ENCODE data around the gene MTSS2. TPM values are rescaled to one million over a fixed set of nuclear protein-coding genes. Genes with fewer than 3 reads are reported as not detected.
"Not testable (repeated sequence)": the region's sequence is repeated elsewhere in the genome, so short reads cannot be mapped to it uniquely, and the experiment has no call there.

The MTSS2 gene
- polyA plus RNA-seq, 1 of the 3 experiments (the other 2 are of a cell fraction): 54.1 TPM

DNA sequence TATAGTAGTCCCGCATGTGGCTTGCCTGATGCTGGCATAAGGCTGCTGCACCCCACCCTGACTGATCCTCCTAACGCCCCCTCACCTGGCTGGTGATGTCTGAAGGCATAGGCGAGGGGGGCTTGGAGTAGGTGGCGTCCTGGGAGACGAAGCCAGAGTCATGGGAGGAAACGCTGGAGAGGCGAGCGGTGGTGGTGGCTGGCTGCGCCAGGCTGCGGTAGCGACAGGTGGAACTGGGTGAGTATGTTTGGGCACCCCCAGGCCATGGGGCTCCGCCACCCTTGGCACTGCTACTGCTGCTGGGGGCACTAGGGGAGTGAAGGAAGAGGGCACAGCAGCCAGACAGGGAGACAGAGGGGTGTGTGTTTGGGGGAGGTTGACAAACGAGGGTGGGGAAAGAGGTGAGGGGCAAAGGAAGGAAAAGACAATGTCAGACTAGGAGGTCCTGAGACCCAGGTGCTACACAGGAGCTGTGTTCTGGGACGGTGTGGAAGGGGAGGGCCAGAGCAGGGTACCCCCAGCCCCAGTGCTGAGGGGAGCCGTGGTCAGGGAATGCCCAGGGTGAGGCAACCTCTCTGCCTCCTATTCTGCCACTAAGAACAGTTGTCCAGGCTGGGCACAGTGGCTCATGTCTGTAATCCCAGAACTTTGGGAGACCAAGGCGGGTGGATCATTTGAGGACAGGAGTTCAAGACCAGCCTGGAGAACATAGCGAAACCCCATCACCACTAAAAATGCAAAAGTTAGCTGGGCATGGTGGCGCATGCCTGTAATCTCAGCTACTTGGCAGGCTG lies 11.4 kb downstream of the MTSS2 start:
- 94% methylated on average over 18 of the region's 18 CpGs for WGBS (ENCODE audit: low lambda C conversion rate)
- POLR2A ChIA-PET: no interaction called here

DNA sequence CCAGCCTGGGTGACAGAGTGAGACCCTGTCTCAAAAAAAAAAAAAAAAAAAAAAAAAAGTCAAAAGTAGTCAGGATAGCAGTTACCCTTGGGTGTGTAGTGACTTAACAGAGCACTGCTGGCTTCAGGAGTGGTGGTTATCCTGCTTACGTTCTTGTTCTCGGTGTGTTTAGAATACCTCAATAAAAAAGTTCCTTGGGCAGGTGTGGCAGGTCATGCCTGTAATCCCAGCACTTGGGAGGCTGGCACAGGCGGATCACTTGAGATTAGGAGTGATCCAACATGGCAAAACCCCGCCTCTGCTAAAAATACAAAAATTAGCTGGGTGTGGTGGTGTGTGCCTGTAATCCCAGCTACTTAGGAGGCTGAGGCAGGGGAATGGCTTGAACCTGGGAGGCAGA lies 14.9 kb downstream of the MTSS2 start:
- H3K9ac ChIP-seq; H3K4me1 ChIP-seq (ENCODE audit: control insufficient read depth in 1 of 2, insufficient read depth in 2 of 2, low read depth in 1 of 2, low read length in 1 of 2); H3K27ac ChIP-seq (ENCODE audit: low read depth in 2 of 2, low read length in 1 of 2); H3F3A ChIP-seq (replicated peaks; ENCODE audit: insufficient read depth); H2AFZ ChIP-seq (ENCODE audit: low read depth); H3K4me3 ChIP-seq (ENCODE audit: low read depth in 2 of 2, low read length in 1 of 2); H3K9me3 ChIP-seq; H4K20me1 ChIP-seq (ENCODE audit: insufficient read depth); DNase-seq; POLR2A ChIA-PET; H3K4me2 ChIP-seq; H3K27me3 ChIP-seq (ENCODE audit: insufficient read depth); H3K9me2 ChIP-seq: not testable (repeated sequence)
- peaks cover 48 to 81% of the 10 kb centered on the region in 2 experiments for H3K36me3 ChIP-seq (replicated peaks in 1 of 2; ENCODE audit: control insufficient read depth in 1 of 2, insufficient read depth in 2 of 2, low read length in 1 of 2)
- 100% methylated on average over 4 of the region's 4 CpGs for WGBS (ENCODE audit: low lambda C conversion rate)
- H3K79me2 ChIP-seq (ENCODE audit: insufficient read depth): peaks cover 20% of the 10 kb centered on the region; the same call in 1 of the 2 replicates
- CTCF ChIA-PET: interaction anchor here (1.1 to 2.5 kb wide), 2 partner anchors 9 to 17 kb away, joined by 3 to 8 read pairs; no protein-coding TSS in a partner anchor

More for the DNA sequence above, 11.4 kb downstream of the MTSS2 start:
- Histone ChIP-seq H3K4me1 (ENCODE audit: control insufficient read depth in 1 of 2, insufficient read depth in 2 of 2, low read depth in 1 of 2, low read length in 1 of 2) (no peaks in the 10 kb centered on the region), H3K79me2 (ENCODE audit: insufficient read depth) (peaks cover 14% of the 10 kb centered on the region; the same call in 1 of the 2 replicates), H2AFZ (ENCODE audit: low read depth) (no peak overlapping the region), H3K9me2 (no peaks in the 10 kb centered on the region), H3F3A (replicated peaks; ENCODE audit: insufficient read depth) (peaks cover 4% of the 10 kb centered on the region), H3K4me3 (ENCODE audit: low read depth in 2 of 2, low read length in 1 of 2) (no peak overlapping the region), H3K27me3 (ENCODE audit: insufficient read depth) (no peaks in the 10 kb centered on the region), H3K36me3 (replicated peaks in 1 of 2; ENCODE audit: control insufficient read depth in 1 of 2, insufficient read depth in 2 of 2, low read length in 1 of 2) (peaks cover 61 to 69% of the 10 kb centered on the region in 2 experiments), H3K4me2 (no peak overlapping the region), H3K9ac (no peak overlapping the region), H4K20me1 (ENCODE audit: insufficient read depth) (peaks cover 3% of the 10 kb centered on the region; the same call in 1 of the 2 replicates), H3K9me3 (no peaks in the 10 kb centered on the region), H3K27ac (ENCODE audit: low read depth in 2 of 2, low read length in 1 of 2) (no peak overlapping the region)
- CTCF ChIA-PET: interaction anchor here (1.3 to 14.3 kb wide), 2 partner anchors 37 to 94 kb away, joined by 3 to 181 read pairs; no protein-coding TSS in a partner anchor
- TF ChIP-seq SIN3A (IDR thresholded peaks at IDR 0.05; ENCODE audit: borderline replicate concordance, low read depth, low read length): no peak
- TF ChIP-seq NFIC (IDR thresholded peaks at IDR 0.05; ENCODE audit: borderline replicate concordance): no peak
- no peak for TF ChIP-seq SMC3 (IDR thresholded peaks at IDR 0.05; ENCODE audit: low read depth, low read length)
- TF ChIP-seq MEF2A (IDR thresholded peaks at IDR 0.05; ENCODE audit: borderline replicate concordance, low read depth): no peak
- TF ChIP-seq, protein P1, sequence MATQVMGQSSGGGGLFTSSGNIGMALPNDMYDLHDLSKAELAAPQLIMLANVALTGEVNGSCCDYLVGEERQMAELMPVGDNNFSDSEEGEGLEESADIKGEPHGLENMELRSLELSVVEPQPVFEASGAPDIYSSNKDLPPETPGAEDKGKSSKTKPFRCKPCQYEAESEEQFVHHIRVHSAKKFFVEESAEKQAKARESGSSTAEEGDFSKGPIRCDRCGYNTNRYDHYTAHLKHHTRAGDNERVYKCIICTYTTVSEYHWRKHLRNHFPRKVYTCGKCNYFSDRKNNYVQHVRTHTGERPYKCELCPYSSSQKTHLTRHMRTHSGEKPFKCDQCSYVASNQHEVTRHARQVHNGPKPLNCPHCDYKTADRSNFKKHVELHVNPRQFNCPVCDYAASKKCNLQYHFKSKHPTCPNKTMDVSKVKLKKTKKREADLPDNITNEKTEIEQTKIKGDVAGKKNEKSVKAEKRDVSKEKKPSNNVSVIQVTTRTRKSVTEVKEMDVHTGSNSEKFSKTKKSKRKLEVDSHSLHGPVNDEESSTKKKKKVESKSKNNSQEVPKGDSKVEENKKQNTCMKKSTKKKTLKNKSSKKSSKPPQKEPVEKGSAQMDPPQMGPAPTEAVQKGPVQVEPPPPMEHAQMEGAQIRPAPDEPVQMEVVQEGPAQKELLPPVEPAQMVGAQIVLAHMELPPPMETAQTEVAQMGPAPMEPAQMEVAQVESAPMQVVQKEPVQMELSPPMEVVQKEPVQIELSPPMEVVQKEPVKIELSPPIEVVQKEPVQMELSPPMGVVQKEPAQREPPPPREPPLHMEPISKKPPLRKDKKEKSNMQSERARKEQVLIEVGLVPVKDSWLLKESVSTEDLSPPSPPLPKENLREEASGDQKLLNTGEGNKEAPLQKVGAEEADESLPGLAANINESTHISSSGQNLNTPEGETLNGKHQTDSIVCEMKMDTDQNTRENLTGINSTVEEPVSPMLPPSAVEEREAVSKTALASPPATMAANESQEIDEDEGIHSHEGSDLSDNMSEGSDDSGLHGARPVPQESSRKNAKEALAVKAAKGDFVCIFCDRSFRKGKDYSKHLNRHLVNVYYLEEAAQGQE (IDR thresholded peaks at IDR 0.05; ENCODE audit: low read depth, low read length): no peak
- DNase-seq: no peak

DNA sequence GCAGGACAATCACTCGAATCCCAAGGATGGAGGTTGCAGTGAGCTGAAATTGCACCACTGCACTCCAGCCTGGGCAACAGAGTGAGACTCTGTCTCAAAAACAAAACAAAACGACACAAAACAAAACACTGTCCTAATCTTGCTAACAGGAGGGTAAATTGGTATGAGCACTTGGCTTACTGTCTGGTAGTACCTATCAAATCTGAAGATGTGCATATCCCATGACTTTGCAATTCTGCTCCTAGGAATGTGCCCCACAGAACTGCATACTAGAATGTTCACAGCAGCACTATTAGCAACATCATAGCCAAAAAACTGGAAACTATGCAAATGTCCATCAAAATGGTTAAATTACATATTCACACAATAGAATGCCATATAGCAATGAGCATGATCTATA lies 15.7 kb downstream of the MTSS2 start:
- CTCF ChIA-PET: interaction anchor here (2.4 to 2.5 kb wide), 2 partner anchors 16 to 101 kb away, joined by 6 to 8 read pairs; no protein-coding TSS in a partner anchor
- POLR2A ChIA-PET: no interaction called here

More for the DNA sequence above, 15.7 kb downstream of the MTSS2 start:
- no peak for DNase-seq
- Histone ChIP-seq H3K4me2 (no peak overlapping the region), H4K20me1 (ENCODE audit: insufficient read depth) (no peaks in the 10 kb centered on the region), H3K36me3 (replicated peaks in 1 of 2; ENCODE audit: control insufficient read depth in 1 of 2, insufficient read depth in 2 of 2, low read length in 1 of 2) (peaks cover 51 to 74% of the 10 kb centered on the region in 2 experiments), H3K9me2 (no peaks in the 10 kb centered on the region), H3K9me3 (no peaks in the 10 kb centered on the region), H3K4me3 (ENCODE audit: low read depth in 2 of 2, low read length in 1 of 2) (no peak overlapping the region), H3F3A (replicated peaks; ENCODE audit: insufficient read depth) (peaks cover 7% of the 10 kb centered on the region), H3K79me2 (ENCODE audit: insufficient read depth) (peaks cover 14% of the 10 kb centered on the region; the same call in 1 of the 2 replicates), H3K4me1 (ENCODE audit: control insufficient read depth in 1 of 2, insufficient read depth in 2 of 2, low read depth in 1 of 2, low read length in 1 of 2) (no peaks in the 10 kb centered on the region), H3K27ac (ENCODE audit: low read depth in 2 of 2, low read length in 1 of 2) (no peak overlapping the region), H2AFZ (ENCODE audit: low read depth) (no peak overlapping the region), H3K9ac (no peak overlapping the region), H3K27me3 (ENCODE audit: insufficient read depth) (no peaks in the 10 kb centered on the region)
- 92% methylated on average over 1 of the region's 2 CpGs for WGBS (ENCODE audit: low lambda C conversion rate)
- TF ChIP-seq GABPA (IDR thresholded peaks at IDR 0.05; ENCODE audit: low read depth) (no peak), TEAD4 (IDR thresholded peaks at IDR 0.05; ENCODE audit: borderline replicate concordance, insufficient read depth) (no peak), RFX5 (IDR thresholded peaks at IDR 0.05; ENCODE audit: low read length) (no peak), TAF1 (IDR thresholded peaks at IDR 0.05; ENCODE audit: borderline replicate concordance, low read depth, low read length) (no peak)
- TF ChIP-seq, protein P2, sequence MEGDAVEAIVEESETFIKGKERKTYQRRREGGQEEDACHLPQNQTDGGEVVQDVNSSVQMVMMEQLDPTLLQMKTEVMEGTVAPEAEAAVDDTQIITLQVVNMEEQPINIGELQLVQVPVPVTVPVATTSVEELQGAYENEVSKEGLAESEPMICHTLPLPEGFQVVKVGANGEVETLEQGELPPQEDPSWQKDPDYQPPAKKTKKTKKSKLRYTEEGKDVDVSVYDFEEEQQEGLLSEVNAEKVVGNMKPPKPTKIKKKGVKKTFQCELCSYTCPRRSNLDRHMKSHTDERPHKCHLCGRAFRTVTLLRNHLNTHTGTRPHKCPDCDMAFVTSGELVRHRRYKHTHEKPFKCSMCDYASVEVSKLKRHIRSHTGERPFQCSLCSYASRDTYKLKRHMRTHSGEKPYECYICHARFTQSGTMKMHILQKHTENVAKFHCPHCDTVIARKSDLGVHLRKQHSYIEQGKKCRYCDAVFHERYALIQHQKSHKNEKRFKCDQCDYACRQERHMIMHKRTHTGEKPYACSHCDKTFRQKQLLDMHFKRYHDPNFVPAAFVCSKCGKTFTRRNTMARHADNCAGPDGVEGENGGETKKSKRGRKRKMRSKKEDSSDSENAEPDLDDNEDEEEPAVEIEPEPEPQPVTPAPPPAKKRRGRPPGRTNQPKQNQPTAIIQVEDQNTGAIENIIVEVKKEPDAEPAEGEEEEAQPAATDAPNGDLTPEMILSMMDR (IDR thresholded peaks at IDR 0.05): no peak
- TF ChIP-seq, protein P3, sequence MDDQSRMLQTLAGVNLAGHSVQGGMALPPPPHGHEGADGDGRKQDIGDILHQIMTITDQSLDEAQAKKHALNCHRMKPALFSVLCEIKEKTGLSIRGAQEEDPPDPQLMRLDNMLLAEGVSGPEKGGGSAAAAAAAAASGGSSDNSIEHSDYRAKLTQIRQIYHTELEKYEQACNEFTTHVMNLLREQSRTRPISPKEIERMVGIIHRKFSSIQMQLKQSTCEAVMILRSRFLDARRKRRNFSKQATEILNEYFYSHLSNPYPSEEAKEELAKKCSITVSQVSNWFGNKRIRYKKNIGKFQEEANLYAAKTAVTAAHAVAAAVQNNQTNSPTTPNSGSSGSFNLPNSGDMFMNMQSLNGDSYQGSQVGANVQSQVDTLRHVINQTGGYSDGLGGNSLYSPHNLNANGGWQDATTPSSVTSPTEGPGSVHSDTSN (IDR thresholded peaks at IDR 0.05): no peak
- TF ChIP-seq, protein P4, sequence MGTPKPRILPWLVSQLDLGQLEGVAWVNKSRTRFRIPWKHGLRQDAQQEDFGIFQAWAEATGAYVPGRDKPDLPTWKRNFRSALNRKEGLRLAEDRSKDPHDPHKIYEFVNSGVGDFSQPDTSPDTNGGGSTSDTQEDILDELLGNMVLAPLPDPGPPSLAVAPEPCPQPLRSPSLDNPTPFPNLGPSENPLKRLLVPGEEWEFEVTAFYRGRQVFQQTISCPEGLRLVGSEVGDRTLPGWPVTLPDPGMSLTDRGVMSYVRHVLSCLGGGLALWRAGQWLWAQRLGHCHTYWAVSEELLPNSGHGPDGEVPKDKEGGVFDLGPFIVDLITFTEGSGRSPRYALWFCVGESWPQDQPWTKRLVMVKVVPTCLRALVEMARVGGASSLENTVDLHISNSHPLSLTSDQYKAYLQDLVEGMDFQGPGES (IDR thresholded peaks at IDR 0.05; ENCODE audit: low read depth, low read length): no peak
